22Rv1 (cell line): ENCODE measurements around the gene TMEM150B.

ENCODE experiments used
- H3K27ac ChIP-seq: fragments of 450-650 bp; 2 replicates; pipeline ENCODE4 v1.5.1; 2017
- CTCF ChIP-seq: fragments of 450-650 bp; IDR thresholded peaks from 2 replicates; pipeline ENCODE4 v1.5.1; 2017; ENCODE audit warnings: mild to moderate bottlenecking
- ZFX ChIP-seq: fragments of 450-650 bp; IDR thresholded peaks from 2 replicates; pipeline ENCODE4 v1.6.1; 2017; ENCODE audit warnings: antibody characterized with exemption, borderline replicate concordance

TMEM150B gene

GRCh38 chr19:55277494-55277893 is 47.6 kb downstream of the TMEM150B start:
- TF ChIP-seq ZFX = no peak
- no peak for TF ChIP-seq CTCF
- H3K27ac ChIP-seq = no peak overlapping the region

- no peak overlapping the region for H3K27ac ChIP-seq
- no peak for TF ChIP-seq ZFX
- no peak for TF ChIP-seq CTCF
These were observed 48.3 kb downstream of the TMEM150B start for GRCh38 chr19:55276720-55277430.

GRCh38 chr19:55275851-55276719 is 49.1 kb downstream of the TMEM150B start:
- no peak overlapping the region for H3K27ac ChIP-seq

GRCh38 chr19:55273978-55274707 is 51.0 kb downstream of the TMEM150B start:
- TF ChIP-seq CTCF (no peak), ZFX (no peak)
- H3K27ac ChIP-seq = no peak overlapping the region

More at GRCh38 chr19:55275851-55276719, 49.1 kb downstream of the TMEM150B start:
- TF ChIP-seq CTCF = no peak
- no peak for TF ChIP-seq ZFX

- no peak for TF ChIP-seq CTCF
- TF ChIP-seq ZFX = no peak
- H3K27ac ChIP-seq = no peak overlapping the region
These were observed 53.0 kb downstream of the TMEM150B start for GRCh38 chr19:55272142-55272541.

GRCh38 chr19:55270172-55270942 is 54.8 kb downstream of the TMEM150B start:
- no peak overlapping the region for H3K27ac ChIP-seq
- no peak for TF ChIP-seq CTCF
- no peak for TF ChIP-seq ZFX
